Lung (tissue), 12 donors: ENCODE measurements around the gene PIAS4. TPM values are rescaled to one million over a fixed set of nuclear protein-coding genes. Genes with fewer than 3 reads are reported as not detected.

Experiments used
- ATAC-seq: fragments of 200-7000 bp; cut with Tn5 transposase; one replicate; pipeline ENCODE4 v1.9.1; 2020; ENCODE audit warnings: moderate number of reproducible peaks; ENCODE audit not compliant: insufficient read depth, low FRiP score
- DNase-seq, 3 donors: peaks; one replicate each; pipeline ENCODE4 v3.0.0-alpha.2; 2013 to 2017
- H3K27ac ChIP-seq, 2 donors: one replicate each; pipeline ENCODE4 v1.5.1; 2013; ENCODE audit warnings: mild to moderate bottlenecking in 2 of 2, moderate library complexity in 2 of 2, control low read depth in 1 of 2, inconsistent platforms in 1 of 2, low read depth in 1 of 2, low read length in 1 of 2
- H3K27me3 ChIP-seq, 3 donors: one replicate each; pipeline ENCODE4 v1.5.1; 2013; ENCODE audit warnings: low read length in 2 of 3; ENCODE audit not compliant: control insufficient read depth in 3 of 3, insufficient read depth in 3 of 3
- H3K36me3 ChIP-seq, 4 donors: one replicate each; pipeline ENCODE4 v1.5.1; 2013; ENCODE audit warnings: low read length in 4 of 4, mild to moderate bottlenecking in 1 of 4, moderate library complexity in 1 of 4; ENCODE audit not compliant: control insufficient read depth in 4 of 4, insufficient read depth in 4 of 4
- H3K4me1 ChIP-seq, 5 donors: one replicate each; pipeline ENCODE4 v1.5.1; 2013; ENCODE audit warnings: low read length in 5 of 5, mild to moderate bottlenecking in 2 of 5, moderate library complexity in 1 of 5; ENCODE audit not compliant: control insufficient read depth in 5 of 5, insufficient read depth in 5 of 5
- H3K4me3 ChIP-seq: one replicate; pipeline ENCODE4 v1.5.1; 2013; ENCODE audit warnings: mild to moderate bottlenecking, control low read depth, moderate library complexity
- H3K9ac ChIP-seq, 2 donors: one replicate each; pipeline ENCODE4 v1.5.1; 2013; ENCODE audit warnings: low read length in 2 of 2, control low read depth in 1 of 2; ENCODE audit not compliant: insufficient read depth in 1 of 2
- H3K9me3 ChIP-seq, 4 donors: one replicate each; pipeline ENCODE4 v1.5.1; 2013; ENCODE audit warnings: low read length in 3 of 4, mild to moderate bottlenecking in 1 of 4, moderate library complexity in 1 of 4; ENCODE audit not compliant: control insufficient read depth in 4 of 4, insufficient read depth in 3 of 4
- CTCF ChIP-seq: IDR thresholded peaks from 2 replicates; pipeline ENCODE4 v1.5.1; 2012; ENCODE audit warnings: mild to moderate bottlenecking; ENCODE audit errors: control extremely low read depth, extremely low read depth
- WGBS, 2 donors: extraction: QIAGEN DNeasy Blood & Tissue Kit; methylation state at CpG; one replicate each; pipeline ENCODE4 v1.1.7; 2013; 5-methylcytosine and 5-hydroxymethylcytosine counted together
- polyA plus RNA-seq, 2 donors: library from polyadenylated mRNA; stranded (reverse); fragments of 200-250 nt; gene quantifications; one replicate each; pipeline ENCODE4 v1.2.1, GENCODE V29; 2013
- total RNA-seq, 2 donors: library from RNA; depleted of rRNA in 1 of 2; stranded (reverse); fragments of >200 nt in 1 of 2; gene quantifications; one replicate each; pipeline ENCODE4 v1.2.1, GENCODE V29; 2014 to 2021
- donor health status: control.
- donor health status: control.
- donor health status: Bipolar disorder and iron deficiency.
- donor health status: healthy.
- donor health status: DM: yes; HTN: yes; CAD: no.

PIAS4 gene
- total and polyA plus RNA-seq, 4 donors = 9.9 to 46.2 (median 21.6) TPM

DNA sequence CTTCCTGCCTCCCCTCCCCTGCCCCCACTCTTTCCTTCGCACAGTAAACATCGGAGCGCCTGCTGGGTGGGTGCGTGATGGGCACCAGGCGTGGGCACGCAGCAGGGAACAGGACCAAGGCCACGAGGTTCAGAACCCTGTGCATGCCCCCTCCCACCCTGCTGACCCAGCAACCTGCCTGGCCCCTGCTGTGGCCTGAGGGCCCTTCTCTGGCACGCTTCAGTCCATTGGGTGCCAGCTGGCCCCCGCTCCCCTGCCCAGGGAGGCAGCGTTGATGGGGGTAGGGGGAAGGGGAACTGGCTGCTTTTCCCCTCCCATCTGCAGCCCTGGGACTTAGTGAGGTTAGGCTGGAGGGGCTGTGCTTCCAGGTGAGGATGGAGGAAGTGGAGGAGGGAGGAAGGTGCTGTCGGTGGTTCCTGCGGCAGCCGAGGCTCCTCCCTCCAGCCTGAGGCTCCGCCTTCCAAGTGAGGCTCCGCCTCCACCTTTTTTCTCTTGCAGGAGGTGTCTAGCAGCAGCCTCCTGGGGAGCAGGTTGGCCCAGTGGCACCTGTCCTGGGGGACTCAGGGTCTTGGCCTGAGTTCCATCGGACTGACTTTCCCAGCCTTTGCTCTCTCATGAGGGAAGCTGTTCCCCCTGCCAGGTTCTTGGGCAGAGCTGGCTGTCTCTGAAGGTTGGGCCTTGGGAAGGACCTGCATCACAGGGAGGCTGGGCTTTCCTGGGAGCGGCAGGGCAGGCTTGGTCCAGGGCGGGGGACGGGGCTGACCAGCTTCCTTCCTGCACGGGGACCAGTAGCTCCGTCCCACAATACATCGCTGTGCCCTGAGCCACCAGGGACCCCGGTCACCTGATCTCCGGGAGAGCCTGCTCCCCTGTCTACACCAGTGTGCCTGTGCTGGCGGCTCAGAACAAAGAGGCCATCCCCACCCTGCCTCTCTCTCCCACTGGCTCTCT is 7.3 kb downstream of the PIAS4 start:
- Histone ChIP-seq H3K4me1 (peaks cover 0 to 25% (median 6%) of the 10 kb centered on the region in 5 donors), H3K9ac (no peak overlapping the region), H3K9me3 (no peaks in the 10 kb centered on the region), H3K4me3 (no peak overlapping the region), H3K27ac (peak overlapping the region in 1 of 2 donors; percentile 26), H3K36me3 (peaks cover 0 to 54% (median 11%) of the 10 kb centered on the region in 4 donors), H3K27me3 (no peaks in the 10 kb centered on the region)
- 60 to 68% methylated on average over 25 of the region's 25 CpGs for WGBS, 2 donors
- no peak for TF ChIP-seq CTCF
- ATAC-seq (no peak), DNase-seq (no peak)

- Histone ChIP-seq H3K9me3 (no peaks in the 10 kb centered on the region), H3K9ac (no peak overlapping the region), H3K4me1 (peaks cover 0 to 24% (median 0%) of the 10 kb centered on the region in 5 donors), H3K36me3 (peaks cover 3 to 55% (median 12%) of the 10 kb centered on the region in 4 donors), H3K27ac (peak overlapping the region in 1 of 2 donors; percentile 26), H3K27me3 (no peaks in the 10 kb centered on the region), H3K4me3 (no peak overlapping the region)
- WGBS, 2 donors = 66 to 68% methylated on average over 37 of the region's 37 CpGs
- no peak for TF ChIP-seq CTCF
- DNase-seq = peak in 2 of 3 donors; percentile 24 to 30
- ATAC-seq = no peak
Observed at GRCh38 chr19:4015705-4016402, 8.3 kb downstream of the PIAS4 start.

DNA sequence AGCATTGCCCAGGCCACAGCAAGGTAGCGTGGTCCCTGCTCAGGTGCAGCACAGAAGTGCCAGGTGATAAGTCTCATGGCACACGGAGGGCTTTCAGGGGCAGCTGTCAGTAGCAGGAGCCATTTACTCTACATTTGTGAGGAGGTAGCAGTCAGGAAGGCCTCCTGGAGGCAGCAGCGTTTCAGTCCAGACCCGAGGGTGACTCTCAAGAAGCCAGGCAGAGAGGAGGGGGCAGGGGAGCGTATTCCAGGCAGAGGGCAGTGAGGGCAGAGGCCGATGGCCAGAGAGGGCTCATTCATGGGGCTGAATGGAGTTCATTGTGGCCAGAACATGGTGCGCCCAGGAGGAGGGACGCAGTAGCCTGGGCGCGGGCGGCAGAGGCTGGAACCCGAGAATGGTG is 8.9 kb downstream of the PIAS4 start:
- H3K27ac ChIP-seq = peak overlapping the region in 1 of 2 donors; percentile 15
- H3K36me3 ChIP-seq = peaks cover 3 to 55% (median 15%) of the 10 kb centered on the region in 4 donors
- H3K4me1 ChIP-seq = peaks cover 0 to 19% (median 0%) of the 10 kb centered on the region in 5 donors
- 88 to 92% methylated on average over 12 of the region's 12 CpGs for WGBS, 2 donors
- DNase-seq (no peak), ATAC-seq (no peak)
- H3K9ac ChIP-seq = no peak overlapping the region
- H3K9me3 ChIP-seq = no peaks in the 10 kb centered on the region
- no peak overlapping the region for H3K4me3 ChIP-seq
- no peak for TF ChIP-seq CTCF
- no peaks in the 10 kb centered on the region for H3K27me3 ChIP-seq
